ENCODE measurements around the gene EBLN1. TPM values are rescaled to one million over a fixed set of nuclear protein-coding genes. Genes with fewer than 3 reads are reported as not detected.

The EBLN1 gene
- total and polyA plus RNA-seq, 2 of the 8 experiments (the other 6 are each of a cell fraction or from before 2014, with no cell fraction given), result not detected

GRCh38 chr10:22253580-22253882, 35.7 kb upstream of the EBLN1 start (continued):
- TF ChIP-seq YY1 (IDR thresholded peaks at IDR 0.05; ENCODE audit: low read depth, low read length) (no peak), EGR1 (IDR thresholded peaks at IDR 0.05; ENCODE audit: borderline replicate concordance, low read depth, low read length) (no peak), KDM4A (IDR thresholded peaks at IDR 0.05; ENCODE audit: low read depth, low read length, severe bottlenecking) (no peak), RXRA (IDR thresholded peaks at IDR 0.05; ENCODE audit: insufficient read depth, low read depth, low read length) (no peak), TAF1 (IDR thresholded peaks at IDR 0.05; ENCODE audit: low read depth, low read length) (no peak), CEBPB (IDR thresholded peaks at IDR 0.05; ENCODE audit: low read depth, low read length) (no peak), RAD21 (IDR thresholded peaks at IDR 0.05 in 1 of 2, conservative IDR thresholded peaks at IDR 0.05 in 1 of 2; ENCODE audit: low read depth in 2 of 2, low read length in 2 of 2) (no peak), CHD7 (IDR thresholded peaks at IDR 0.05; ENCODE audit: insufficient replicate concordance, low read length) (no peak), CTBP2 (IDR thresholded peaks at IDR 0.05; ENCODE audit: borderline replicate concordance, insufficient read depth, insufficient read length, low read length) (peak; percentile 32), EZH2 (IDR thresholded peaks at IDR 0.05; ENCODE audit: low read depth, low read length, severe bottlenecking) (peak; percentile 46), CHD1 (IDR thresholded peaks at IDR 0.05; ENCODE audit: low read depth, low read length) (no peak), RNF2 (IDR thresholded peaks at IDR 0.05; ENCODE audit: borderline replicate concordance, low read depth, low read length, missing control alignments, poor library complexity, severe bottlenecking) (peak; percentile 76)

Data from H1 (cell line).